Neural cell (in vitro differentiated cells): ENCODE results near the gene MYO3B. TPM values are rescaled to one million over a fixed set of nuclear protein-coding genes. Genes with fewer than 3 reads are reported as not detected.
"Not testable (repeated sequence)": the region's sequence is repeated elsewhere in the genome, so short reads cannot be mapped to it uniquely, and the experiment has no call there.

ENCODE experiments used
- H2AFZ ChIP-seq: fragments of 200-600, 300-800 bp; sonication (generic), shearing (Covaris generic); 2 replicates; pipeline ENCODE4 v1.6.0; 2014; ENCODE audit warnings: low read depth, mild to moderate bottlenecking, antibody characterized with exemption, low read length, moderate library complexity
- H3F3A ChIP-seq: fragments of 200-600 bp; shearing (Covaris generic); 2 replicates; pipeline ENCODE4 v1.6.1; 2016; ENCODE audit warnings: mild to moderate bottlenecking, moderate library complexity, mixed read lengths, antibody characterized with exemption, low read length; ENCODE audit not compliant: insufficient read depth, poor library complexity, severe bottlenecking
- H3K27ac ChIP-seq: fragments of 200-600, 300-800 bp; sonication (generic), shearing (Covaris generic); 2 replicates; pipeline ENCODE4 v1.5.1; 2014; ENCODE audit warnings: mild to moderate bottlenecking, low read length, moderate library complexity
- H3K27me3 ChIP-seq: fragments of 300-800, 200-600 bp; sonication (generic), shearing (Covaris generic); 2 replicates; pipeline ENCODE4 v1.6.0; 2014; ENCODE audit warnings: mild to moderate bottlenecking, low read depth, low read length, moderate library complexity; ENCODE audit not compliant: insufficient read depth
- H3K36me3 ChIP-seq: fragments of 300-800, 200-600 bp; sonication (generic), shearing (Covaris generic); 2 replicates; pipeline ENCODE4 v1.5.1; 2014; ENCODE audit warnings: mild to moderate bottlenecking, antibody characterized with exemption, low read length, moderate library complexity; ENCODE audit not compliant: insufficient read depth
- H3K4me2 ChIP-seq: fragments of 300-800, 200-600 bp; sonication (generic), shearing (Covaris generic); 2 replicates; pipeline ENCODE4 v1.6.0; 2014; ENCODE audit warnings: mild to moderate bottlenecking, low read length
- H3K4me3 ChIP-seq: fragments of 300-800, 200-600 bp; sonication (generic), shearing (Covaris generic); 2 replicates; pipeline ENCODE4 v1.5.1; 2014; ENCODE audit warnings: mild to moderate bottlenecking, low read length, moderate library complexity
- H3K79me2 ChIP-seq: fragments of 200-600 bp; shearing (Covaris generic); replicated peaks from 2 replicates; pipeline ENCODE4 v1.6.0; 2014; ENCODE audit warnings: mild to moderate bottlenecking, low read length, moderate library complexity; ENCODE audit not compliant: insufficient read depth
- H3K9ac ChIP-seq: fragments of 300-800, 200-600 bp; sonication (generic), shearing (Covaris generic); 2 replicates; pipeline ENCODE4 v1.6.1; 2016; ENCODE audit warnings: mild to moderate bottlenecking, low read length, mixed read lengths
- H3K9me2 ChIP-seq: fragments of 200-600 bp; shearing (Covaris generic); 2 replicates; pipeline ENCODE4 v1.6.1; 2016; ENCODE audit warnings: mild to moderate bottlenecking, low read length, mixed read lengths; ENCODE audit not compliant: insufficient read depth
- H3K9me3 ChIP-seq: fragments of 200-600, 300-800 bp; sonication (generic), shearing (Covaris generic); 2 replicates; pipeline ENCODE4 v1.6.1; 2016; ENCODE audit warnings: mild to moderate bottlenecking, mixed run types, low read length, moderate library complexity, mixed read lengths
- H4K20me1 ChIP-seq: fragments of 200-600 bp; shearing (Covaris generic); 2 replicates; pipeline ENCODE4 v1.6.1; 2016; ENCODE audit warnings: mild to moderate bottlenecking, mixed run types; ENCODE audit not compliant: insufficient read depth
- EP300 ChIP-seq: fragments of 450-650 bp; conservative IDR thresholded peaks from 2 replicates; pipeline ENCODE4 v1.6.1; 2014; ENCODE audit warnings: antibody characterized with exemption, mild to moderate bottlenecking, moderate library complexity; ENCODE audit not compliant: poor library complexity, severe bottlenecking
- EZH2 ChIP-seq: fragments of 200-600, 300-800 bp; shearing (Covaris generic), sonication (generic); IDR thresholded peaks from 2 replicates; pipeline ENCODE4 v1.6.1; 2014; ENCODE audit warnings: antibody characterized with exemption, low read length, borderline replicate concordance, mild to moderate bottlenecking; ENCODE audit not compliant: insufficient read depth, poor library complexity, severe bottlenecking
- MXI1 ChIP-seq: fragments of 450-650 bp; conservative IDR thresholded peaks from 2 replicates; pipeline ENCODE4 v1.6.1; 2014; ENCODE audit warnings: antibody characterized with exemption, mild to moderate bottlenecking; ENCODE audit not compliant: poor library complexity, severe bottlenecking
- POLR2AphosphoS5 ChIP-seq: IDR thresholded peaks from 2 replicates; pipeline ENCODE4 v1.6.1; 2012
- RAD21 ChIP-seq: fragments of 450-650 bp; conservative IDR thresholded peaks from 2 replicates; pipeline ENCODE4 v1.6.1; 2014; ENCODE audit warnings: antibody characterized with exemption, mild to moderate bottlenecking, moderate library complexity
- SMC3 ChIP-seq: fragments of 450-650 bp; conservative IDR thresholded peaks from 2 replicates; pipeline ENCODE4 v1.6.1; 2014; ENCODE audit warnings: antibody characterized with exemption, mild to moderate bottlenecking, moderate library complexity; ENCODE audit not compliant: poor library complexity
- TAF1 ChIP-seq: IDR thresholded peaks from 2 replicates; pipeline ENCODE4 v1.6.1; 2012; ENCODE audit warnings: low read depth
- polyA plus RNA-seq: library from polyadenylated mRNA; depleted of rRNA; stranded (reverse); fragments of >200 nt; gene quantifications from 2 replicates; pipeline ENCODE4 v1.2.3, GENCODE V29; 2014
- TF ChIP-seq, protein P1 (sequence below): fragments of 450-650 bp; IDR thresholded peaks from 2 replicates; pipeline ENCODE4 v1.5.1; 2014; ENCODE audit warnings: antibody characterized with exemption, mild to moderate bottlenecking, moderate library complexity; ENCODE audit not compliant: poor library complexity, severe bottlenecking
- TF ChIP-seq, protein P2 (sequence below): IDR thresholded peaks from 2 replicates; pipeline ENCODE4 v1.6.1; 2012; ENCODE audit warnings: borderline replicate concordance

MYO3B gene
- polyA plus RNA-seq, 1 donor from 2014 or later, result 0.11 TPM

GRCh38 chr2:170207901-170208300 is 30.0 kb downstream of the MYO3B start:
- H3K9me2 ChIP-seq, result no peaks in the 10 kb centered on the region
- no peaks in the 10 kb centered on the region for H3F3A ChIP-seq
- no peaks in the 10 kb centered on the region for H3K27me3 ChIP-seq
- no peaks in the 10 kb centered on the region for H4K20me1 ChIP-seq
- no peak overlapping the region for H3K4me2 ChIP-seq
- H3K79me2 ChIP-seq, result no peaks in the 10 kb centered on the region
- H3K4me3 ChIP-seq, result no peak overlapping the region
- no peak overlapping the region for H3K9ac ChIP-seq
- no peaks in the 10 kb centered on the region for H3K9me3 ChIP-seq
- no peaks in the 10 kb centered on the region for H3K36me3 ChIP-seq
- H2AFZ ChIP-seq, result no peak overlapping the region
- TF ChIP-seq, protein P1, sequence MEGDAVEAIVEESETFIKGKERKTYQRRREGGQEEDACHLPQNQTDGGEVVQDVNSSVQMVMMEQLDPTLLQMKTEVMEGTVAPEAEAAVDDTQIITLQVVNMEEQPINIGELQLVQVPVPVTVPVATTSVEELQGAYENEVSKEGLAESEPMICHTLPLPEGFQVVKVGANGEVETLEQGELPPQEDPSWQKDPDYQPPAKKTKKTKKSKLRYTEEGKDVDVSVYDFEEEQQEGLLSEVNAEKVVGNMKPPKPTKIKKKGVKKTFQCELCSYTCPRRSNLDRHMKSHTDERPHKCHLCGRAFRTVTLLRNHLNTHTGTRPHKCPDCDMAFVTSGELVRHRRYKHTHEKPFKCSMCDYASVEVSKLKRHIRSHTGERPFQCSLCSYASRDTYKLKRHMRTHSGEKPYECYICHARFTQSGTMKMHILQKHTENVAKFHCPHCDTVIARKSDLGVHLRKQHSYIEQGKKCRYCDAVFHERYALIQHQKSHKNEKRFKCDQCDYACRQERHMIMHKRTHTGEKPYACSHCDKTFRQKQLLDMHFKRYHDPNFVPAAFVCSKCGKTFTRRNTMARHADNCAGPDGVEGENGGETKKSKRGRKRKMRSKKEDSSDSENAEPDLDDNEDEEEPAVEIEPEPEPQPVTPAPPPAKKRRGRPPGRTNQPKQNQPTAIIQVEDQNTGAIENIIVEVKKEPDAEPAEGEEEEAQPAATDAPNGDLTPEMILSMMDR, result no peak
- TF ChIP-seq RAD21, result no peak
- H3K27ac ChIP-seq, result no peak overlapping the region

- no peak overlapping the region for H3K9ac ChIP-seq
- no peak overlapping the region for H3K4me3 ChIP-seq
- no peaks in the 10 kb centered on the region for H3K9me3 ChIP-seq
- H3K4me2 ChIP-seq, result no peak overlapping the region
- H3K79me2 ChIP-seq, result no peaks in the 10 kb centered on the region
- H3K9me2 ChIP-seq, result no peaks in the 10 kb centered on the region
- H3K36me3 ChIP-seq, result no peaks in the 10 kb centered on the region
- H2AFZ ChIP-seq, result no peak overlapping the region
- no peaks in the 10 kb centered on the region for H4K20me1 ChIP-seq
- H3K27me3 ChIP-seq, result no peaks in the 10 kb centered on the region
- H3K27ac ChIP-seq, result no peak overlapping the region
- TF ChIP-seq, protein P1, result no peak
- TF ChIP-seq TAF1 (no peak), POLR2AphosphoS5 (no peak), RAD21 (no peak), EZH2 (no peak), SMC3 (no peak), MXI1 (no peak), EP300 (no peak)
- H3F3A ChIP-seq, result no peaks in the 10 kb centered on the region
These were observed 31.0 kb downstream of the MYO3B start for GRCh38 chr2:170208967-170209366.

DNA sequence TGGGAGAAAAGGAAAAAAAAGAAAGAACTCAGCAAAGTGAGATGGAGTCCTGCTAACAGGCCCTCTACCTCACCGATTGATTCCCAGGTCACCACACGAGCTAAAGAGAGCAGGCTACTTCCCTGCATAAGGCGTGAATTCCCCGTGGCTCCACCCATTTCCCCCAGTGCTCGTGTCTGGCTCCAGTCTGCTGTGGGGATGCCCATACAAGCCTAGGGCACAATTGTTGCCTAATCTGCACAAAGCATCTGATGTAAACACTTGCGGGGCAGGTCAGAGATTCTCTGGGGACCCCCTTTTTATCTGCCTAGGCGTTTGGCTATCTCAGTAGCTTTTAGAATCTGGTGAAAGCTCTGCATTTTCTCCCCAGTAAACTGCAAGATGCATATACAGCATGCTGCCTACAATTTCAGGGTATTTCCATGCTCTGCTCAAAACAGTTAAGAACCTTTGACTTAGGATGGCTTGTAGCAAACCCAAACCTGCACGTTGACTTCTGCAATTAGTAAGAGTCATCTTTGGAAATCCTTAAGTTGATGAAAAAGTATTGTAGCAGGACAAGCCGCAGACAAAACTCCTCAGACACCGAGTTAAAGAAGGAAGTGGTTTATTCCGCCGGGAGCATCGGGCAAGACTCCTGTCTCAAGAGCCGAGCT is 34.8 kb downstream of the MYO3B start:
- TF ChIP-seq MXI1 (no peak), RAD21 (no peak), EP300 (no peak)
- TF ChIP-seq, protein P2, sequence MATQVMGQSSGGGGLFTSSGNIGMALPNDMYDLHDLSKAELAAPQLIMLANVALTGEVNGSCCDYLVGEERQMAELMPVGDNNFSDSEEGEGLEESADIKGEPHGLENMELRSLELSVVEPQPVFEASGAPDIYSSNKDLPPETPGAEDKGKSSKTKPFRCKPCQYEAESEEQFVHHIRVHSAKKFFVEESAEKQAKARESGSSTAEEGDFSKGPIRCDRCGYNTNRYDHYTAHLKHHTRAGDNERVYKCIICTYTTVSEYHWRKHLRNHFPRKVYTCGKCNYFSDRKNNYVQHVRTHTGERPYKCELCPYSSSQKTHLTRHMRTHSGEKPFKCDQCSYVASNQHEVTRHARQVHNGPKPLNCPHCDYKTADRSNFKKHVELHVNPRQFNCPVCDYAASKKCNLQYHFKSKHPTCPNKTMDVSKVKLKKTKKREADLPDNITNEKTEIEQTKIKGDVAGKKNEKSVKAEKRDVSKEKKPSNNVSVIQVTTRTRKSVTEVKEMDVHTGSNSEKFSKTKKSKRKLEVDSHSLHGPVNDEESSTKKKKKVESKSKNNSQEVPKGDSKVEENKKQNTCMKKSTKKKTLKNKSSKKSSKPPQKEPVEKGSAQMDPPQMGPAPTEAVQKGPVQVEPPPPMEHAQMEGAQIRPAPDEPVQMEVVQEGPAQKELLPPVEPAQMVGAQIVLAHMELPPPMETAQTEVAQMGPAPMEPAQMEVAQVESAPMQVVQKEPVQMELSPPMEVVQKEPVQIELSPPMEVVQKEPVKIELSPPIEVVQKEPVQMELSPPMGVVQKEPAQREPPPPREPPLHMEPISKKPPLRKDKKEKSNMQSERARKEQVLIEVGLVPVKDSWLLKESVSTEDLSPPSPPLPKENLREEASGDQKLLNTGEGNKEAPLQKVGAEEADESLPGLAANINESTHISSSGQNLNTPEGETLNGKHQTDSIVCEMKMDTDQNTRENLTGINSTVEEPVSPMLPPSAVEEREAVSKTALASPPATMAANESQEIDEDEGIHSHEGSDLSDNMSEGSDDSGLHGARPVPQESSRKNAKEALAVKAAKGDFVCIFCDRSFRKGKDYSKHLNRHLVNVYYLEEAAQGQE, result no peak
- Histone ChIP-seq H3K9me3 (no peaks in the 10 kb centered on the region), H3K9ac (no peak overlapping the region), H4K20me1 (no peaks in the 10 kb centered on the region), H3K4me3 (no peak overlapping the region), H3F3A (no peaks in the 10 kb centered on the region), H3K4me2 (no peak overlapping the region), H3K27me3 (no peaks in the 10 kb centered on the region), H3K36me3 (no peaks in the 10 kb centered on the region), H3K27ac (no peak overlapping the region), H2AFZ (no peak overlapping the region), H3K9me2 (no peaks in the 10 kb centered on the region), H3K79me2 (no peaks in the 10 kb centered on the region)

- not testable (repeated sequence) for H3F3A ChIP-seq, H4K20me1 ChIP-seq, H3K9me3 ChIP-seq, H3K27ac ChIP-seq, H3K27me3 ChIP-seq, H3K4me2 ChIP-seq, H3K9me2 ChIP-seq, H3K9ac ChIP-seq, H3K36me3 ChIP-seq, H2AFZ ChIP-seq, H3K79me2 ChIP-seq, H3K4me3 ChIP-seq
These were observed 35.3 kb downstream of the MYO3B start for GRCh38 chr2:170213281-170213625.
